HepG2 (cell line): ENCODE measurements around the gene TMEM116. TPM values are rescaled to one million over a fixed set of nuclear protein-coding genes. Genes with fewer than 3 reads are reported as not detected.

Experiments used
- DNMT3B ChIP-seq: conservative IDR thresholded peaks from 2 replicates; pipeline ENCODE4 v1.6.1; 2016; ENCODE audit warnings: missing biosample characterization, control low read depth
- ESRRA ChIP-seq: sonication (generic); formaldehyde crosslinking; IDR thresholded peaks from 2 replicates; pipeline ENCODE4 v1.5.1; 2020; ENCODE audit warnings: mild to moderate bottlenecking, low read depth, missing genetic modification reagents
- FOXC1 ChIP-seq: sonication (generic); formaldehyde crosslinking; IDR thresholded peaks from 2 replicates; pipeline ENCODE4 v1.8.0; 2022; ENCODE audit warnings: mild to moderate bottlenecking, missing genetic modification reagents, borderline replicate concordance
- FOXJ3 ChIP-seq: sonication (generic); formaldehyde crosslinking; IDR thresholded peaks from 2 replicates; pipeline ENCODE4 v1.4.0; 2020; ENCODE audit warnings: missing genetic modification reagents, mild to moderate bottlenecking, borderline replicate concordance
- GLI4 ChIP-seq: sonication (generic); formaldehyde crosslinking; IDR thresholded peaks from 2 replicates; pipeline ENCODE4 v1.5.1; 2020; ENCODE audit warnings: missing genetic modification reagents, mild to moderate bottlenecking, moderate library complexity, borderline replicate concordance
- HOXD1 ChIP-seq: sonication (generic); formaldehyde crosslinking; IDR thresholded peaks from 2 replicates; pipeline ENCODE4 v1.5.0; 2020; ENCODE audit warnings: missing genetic modification reagents
- MAF1 ChIP-seq: sonication (generic); formaldehyde crosslinking; IDR thresholded peaks from 2 replicates; pipeline ENCODE4 v1.5.0; 2020; ENCODE audit warnings: missing genetic modification reagents, borderline replicate concordance
- MEIS2 ChIP-seq: sonication (generic); formaldehyde crosslinking; IDR thresholded peaks from 2 replicates; pipeline ENCODE4 v1.9.0; 2021; ENCODE audit warnings: mild to moderate bottlenecking, missing genetic modification reagents
- MXD3 ChIP-seq: IDR thresholded peaks from 2 replicates; pipeline ENCODE4 v1.6.1; 2016; ENCODE audit warnings: mild to moderate bottlenecking, missing biosample characterization, missing genetic modification reagents
- PAF1 ChIP-seq: IDR thresholded peaks from 2 replicates; pipeline ENCODE4 v1.6.1; 2016; ENCODE audit warnings: missing genetic modification reagents, missing compliant biosample characterization
- RFX1 ChIP-seq: fragments of 450-650 bp; IDR thresholded peaks from 2 replicates; pipeline ENCODE4 v1.6.1; 2017
- RORA ChIP-seq: sonication (generic); formaldehyde crosslinking; IDR thresholded peaks from 2 replicates; pipeline ENCODE4 v1.5.0; 2020; ENCODE audit warnings: mild to moderate bottlenecking, missing genetic modification reagents, moderate library complexity
- WIZ ChIP-seq: sonication (generic); formaldehyde crosslinking; IDR thresholded peaks from 2 replicates; pipeline ENCODE4 v1.5.1; 2020; ENCODE audit warnings: mild to moderate bottlenecking, missing genetic modification reagents
- ZBTB8A ChIP-seq: sonication (generic); formaldehyde crosslinking; IDR thresholded peaks from 2 replicates; pipeline ENCODE4 v1.4.0; 2020; ENCODE audit warnings: mild to moderate bottlenecking, low read depth, missing genetic modification reagents, borderline replicate concordance
- ZMYM4 ChIP-seq: sonication (generic); formaldehyde crosslinking; IDR thresholded peaks from 2 replicates; pipeline ENCODE4 v1.8.1; 2023; ENCODE audit warnings: mild to moderate bottlenecking, missing genetic modification reagents
- ZNF251 ChIP-seq: sonication (generic); formaldehyde crosslinking; IDR thresholded peaks from 2 replicates; pipeline ENCODE4 v1.9.0; 2021; ENCODE audit warnings: mild to moderate bottlenecking, missing genetic modification reagents
- ZNF264 ChIP-seq: sonication (generic); formaldehyde crosslinking; IDR thresholded peaks from 2 replicates; pipeline ENCODE4 v1.4.0; 2020; ENCODE audit warnings: missing genetic modification reagents
- ZNF282 ChIP-seq: fragments of 450-650 bp; IDR thresholded peaks from 2 replicates; pipeline ENCODE4 v1.6.1; 2018; ENCODE audit not compliant: partially characterized antibody
- ZNF598 ChIP-seq: sonication (generic); formaldehyde crosslinking; IDR thresholded peaks from 2 replicates; pipeline ENCODE4 v1.5.1; 2020; ENCODE audit warnings: mild to moderate bottlenecking, missing genetic modification reagents, borderline replicate concordance
- ZNF816 ChIP-seq: sonication (generic); formaldehyde crosslinking; IDR thresholded peaks from 2 replicates; pipeline ENCODE4 v1.8.0; 2022; ENCODE audit warnings: missing genetic modification reagents, mild to moderate bottlenecking, borderline replicate concordance
- ZNF879 ChIP-seq: sonication (generic); formaldehyde crosslinking; IDR thresholded peaks from 2 replicates; pipeline ENCODE4 v1.8.1; 2023; ENCODE audit warnings: missing genetic modification reagents
- polyA plus RNA-seq, 8 experiments: library from polyadenylated mRNA; depleted of rRNA in 3 of 8; stranded (reverse) in 7 of 8; unstranded in 1 of 8; fragments of >200 nt; fragmentation: Illumina TruSeq in 4 of 8; extraction: Trizol in 4 of 8; gene quantifications; 2 replicates each; pipeline versions ENCODE4 v1.2.1 to v1.2.3, GENCODE V29; 2011 to 2016; ENCODE audit warnings: low read depth in 4 of 8, missing spikeins in 1 of 8, mixed read lengths in 1 of 8; ENCODE audit not compliant: insufficient read depth in 1 of 8
- total RNA-seq, 5 experiments: library from RNA; depleted of rRNA; stranded (reverse); fragments of >200 nt; fragmentation: Illumina TruSeq; extraction: Trizol; gene quantifications; 2 replicates each; pipeline ENCODE4 v1.2.3, GENCODE V29; 2016; ENCODE audit warnings: low read depth in 1 of 5
- TF ChIP-seq, protein P1 (sequence below): sonication (generic); formaldehyde crosslinking; IDR thresholded peaks from 2 replicates; pipeline ENCODE4 v1.4.0; 2020; ENCODE audit warnings: missing genetic modification reagents
- TF ChIP-seq, protein P2 (sequence below): fragments of 450-650 bp; IDR thresholded peaks from 2 replicates; pipeline ENCODE4 v1.6.1; 2017; ENCODE audit warnings: mild to moderate bottlenecking

Gene TMEM116
- total and polyA plus RNA-seq, 2 of the 13 experiments (the other 11 are each of a cell fraction or from before 2014, with no cell fraction given) = 14.0 to 17.8 TPM

GRCh38 chr12:112013601-112014402 lies 837 bp upstream of the TMEM116 start (continued):
- TF ChIP-seq ZMYM4 (CRISPR knock-in tag) (peak; percentile 54), FOXC1 (CRISPR knock-in tag) (no peak), ZNF816 (CRISPR knock-in tag) (no peak), ZNF598 (CRISPR knock-in tag) (no peak; the same call in none of the 2 replicates), PAF1 (peak; percentile 47; the same call in 1 of the 2 replicates), ZNF879 (CRISPR knock-in tag) (no peak), RORA (CRISPR knock-in tag) (no peak), ZNF264 (CRISPR knock-in tag) (no peak), ZBTB8A (CRISPR knock-in tag) (no peak), ZNF251 (CRISPR knock-in tag) (no peak; the same call in none of the 2 replicates), WIZ (CRISPR knock-in tag) (no peak; the same call in 1 of the 2 replicates), FOXJ3 (CRISPR knock-in tag) (no peak), ZNF282 (no peak), GLI4 (CRISPR knock-in tag) (no peak), HOXD1 (CRISPR knock-in tag) (no peak), DNMT3B (CRISPR knock-in tag) (no peak), RFX1 (no peak), MAF1 (no peak), MXD3 (CRISPR knock-in tag) (no peak; the same call in none of the 2 replicates), ESRRA (CRISPR knock-in tag) (no peak), MEIS2 (CRISPR knock-in tag) (no peak; the same call in 1 of the 2 replicates)
- TF ChIP-seq, protein P1, sequence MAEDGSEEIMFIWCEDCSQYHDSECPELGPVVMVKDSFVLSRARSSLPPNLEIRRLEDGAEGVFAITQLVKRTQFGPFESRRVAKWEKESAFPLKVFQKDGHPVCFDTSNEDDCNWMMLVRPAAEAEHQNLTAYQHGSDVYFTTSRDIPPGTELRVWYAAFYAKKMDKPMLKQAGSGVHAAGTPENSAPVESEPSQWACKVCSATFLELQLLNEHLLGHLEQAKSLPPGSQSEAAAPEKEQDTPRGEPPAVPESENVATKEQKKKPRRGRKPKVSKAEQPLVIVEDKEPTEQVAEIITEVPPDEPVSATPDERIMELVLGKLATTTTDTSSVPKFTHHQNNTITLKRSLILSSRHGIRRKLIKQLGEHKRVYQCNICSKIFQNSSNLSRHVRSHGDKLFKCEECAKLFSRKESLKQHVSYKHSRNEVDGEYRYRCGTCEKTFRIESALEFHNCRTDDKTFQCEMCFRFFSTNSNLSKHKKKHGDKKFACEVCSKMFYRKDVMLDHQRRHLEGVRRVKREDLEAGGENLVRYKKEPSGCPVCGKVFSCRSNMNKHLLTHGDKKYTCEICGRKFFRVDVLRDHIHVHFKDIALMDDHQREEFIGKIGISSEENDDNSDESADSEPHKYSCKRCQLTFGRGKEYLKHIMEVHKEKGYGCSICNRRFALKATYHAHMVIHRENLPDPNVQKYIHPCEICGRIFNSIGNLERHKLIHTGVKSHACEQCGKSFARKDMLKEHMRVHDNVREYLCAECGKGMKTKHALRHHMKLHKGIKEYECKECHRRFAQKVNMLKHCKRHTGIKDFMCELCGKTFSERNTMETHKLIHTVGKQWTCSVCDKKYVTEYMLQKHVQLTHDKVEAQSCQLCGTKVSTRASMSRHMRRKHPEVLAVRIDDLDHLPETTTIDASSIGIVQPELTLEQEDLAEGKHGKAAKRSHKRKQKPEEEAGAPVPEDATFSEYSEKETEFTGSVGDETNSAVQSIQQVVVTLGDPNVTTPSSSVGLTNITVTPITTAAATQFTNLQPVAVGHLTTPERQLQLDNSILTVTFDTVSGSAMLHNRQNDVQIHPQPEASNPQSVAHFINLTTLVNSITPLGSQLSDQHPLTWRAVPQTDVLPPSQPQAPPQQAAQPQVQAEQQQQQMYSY (CRISPR knock-in tag) = no peak
- TF ChIP-seq, protein P2, sequence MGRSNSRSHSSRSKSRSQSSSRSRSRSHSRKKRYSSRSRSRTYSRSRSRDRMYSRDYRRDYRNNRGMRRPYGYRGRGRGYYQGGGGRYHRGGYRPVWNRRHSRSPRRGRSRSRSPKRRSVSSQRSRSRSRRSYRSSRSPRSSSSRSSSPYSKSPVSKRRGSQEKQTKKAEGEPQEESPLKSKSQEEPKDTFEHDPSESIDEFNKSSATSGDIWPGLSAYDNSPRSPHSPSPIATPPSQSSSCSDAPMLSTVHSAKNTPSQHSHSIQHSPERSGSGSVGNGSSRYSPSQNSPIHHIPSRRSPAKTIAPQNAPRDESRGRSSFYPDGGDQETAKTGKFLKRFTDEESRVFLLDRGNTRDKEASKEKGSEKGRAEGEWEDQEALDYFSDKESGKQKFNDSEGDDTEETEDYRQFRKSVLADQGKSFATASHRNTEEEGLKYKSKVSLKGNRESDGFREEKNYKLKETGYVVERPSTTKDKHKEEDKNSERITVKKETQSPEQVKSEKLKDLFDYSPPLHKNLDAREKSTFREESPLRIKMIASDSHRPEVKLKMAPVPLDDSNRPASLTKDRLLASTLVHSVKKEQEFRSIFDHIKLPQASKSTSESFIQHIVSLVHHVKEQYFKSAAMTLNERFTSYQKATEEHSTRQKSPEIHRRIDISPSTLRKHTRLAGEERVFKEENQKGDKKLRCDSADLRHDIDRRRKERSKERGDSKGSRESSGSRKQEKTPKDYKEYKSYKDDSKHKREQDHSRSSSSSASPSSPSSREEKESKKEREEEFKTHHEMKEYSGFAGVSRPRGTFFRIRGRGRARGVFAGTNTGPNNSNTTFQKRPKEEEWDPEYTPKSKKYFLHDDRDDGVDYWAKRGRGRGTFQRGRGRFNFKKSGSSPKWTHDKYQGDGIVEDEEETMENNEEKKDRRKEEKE = no peak
